ENCODE data around the gene MAGI1.

GRCh38 chr3:65605876-65606432 is 432.8 kb downstream of the MAGI1 start:
- TF ChIP-seq SIN3A (IDR thresholded peaks at IDR 0.05; ENCODE audit: low read depth) (no peak), POLR2A (IDR thresholded peaks at IDR 0.05; ENCODE audit: borderline replicate concordance, extremely low read depth, insufficient read depth, insufficient read length) (no peak), CEBPB (IDR thresholded peaks at IDR 0.05; ENCODE audit: low read depth) (no peak)
